K562 (cell line): Measurements from ENCODE around the gene NUCKS1. TPM values are rescaled to one million over a fixed set of nuclear protein-coding genes. Genes with fewer than 3 reads are reported as not detected.

Experiments
- CAMTA2 ChIP-seq: fragments of 250-450 bp; sonication (Bioruptor Pico); conservative IDR thresholded peaks from 2 replicates; pipeline ENCODE4 v1.5.1; 2022
- CBFB ChIP-seq: sonication (generic); formaldehyde crosslinking; IDR thresholded peaks from 2 replicates; pipeline ENCODE4 v1.4.0; 2020; ENCODE audit warnings: mild to moderate bottlenecking, missing genetic modification reagents
- EHMT2 ChIP-seq: fragments of 450-650 bp; IDR thresholded peaks from 2 replicates; pipeline ENCODE4 v1.6.1; 2018; ENCODE audit warnings: antibody characterized with exemption
- EP300 ChIP-seq: IDR thresholded peaks from 2 replicates; pipeline ENCODE4 v1.6.1; 2012; ENCODE audit warnings: low read length, improper control_type of control experiment
- FOXP4 ChIP-seq: sonication (generic); formaldehyde crosslinking; IDR thresholded peaks from 2 replicates; pipeline ENCODE4 v1.8.0; 2022; ENCODE audit warnings: mild to moderate bottlenecking, missing genetic modification reagents, borderline replicate concordance
- GATAD2B ChIP-seq: fragments of 450-650 bp; IDR thresholded peaks from 2 replicates; pipeline ENCODE4 v1.6.1; 2017; ENCODE audit warnings: mild to moderate bottlenecking, borderline replicate concordance
- HNRNPL ChIP-seq: fragments of 200-400 bp; formaldehyde crosslinking; IDR thresholded peaks from 2 replicates; pipeline ENCODE4 v1.6.1; 2017; ENCODE audit warnings: low read depth, mild to moderate bottlenecking, low read length
- HNRNPLL ChIP-seq: fragments of 200-400 bp; formaldehyde crosslinking; IDR thresholded peaks from 2 replicates; pipeline ENCODE4 v1.6.1; 2017; ENCODE audit warnings: low read length, low read depth, mild to moderate bottlenecking; ENCODE audit not compliant: poor library complexity, severe bottlenecking
- KLF13 ChIP-seq: fragments of 450-650 bp; IDR thresholded peaks from 2 replicates; pipeline ENCODE4 v1.6.1; 2016; ENCODE audit warnings: missing genetic modification characterization, low read depth, mild to moderate bottlenecking, missing compliant biosample characterization, moderate library complexity, borderline replicate concordance
- MEIS2 ChIP-seq: fragments of 450-650 bp; IDR thresholded peaks from 2 replicates; pipeline ENCODE4 v1.6.1; 2014; ENCODE audit warnings: mild to moderate bottlenecking; ENCODE audit not compliant: partially characterized antibody
- MIER1 ChIP-seq: fragments of 450-650 bp; IDR thresholded peaks from 2 replicates; pipeline ENCODE4 v1.6.1; 2016; ENCODE audit warnings: antibody characterized with exemption, mild to moderate bottlenecking, low read depth
- NCOA2 ChIP-seq, 2 experiments: fragments of 450-650 bp; IDR thresholded peaks; 2 replicates each; pipeline ENCODE4 v1.6.1; 2018; ENCODE audit warnings: mild to moderate bottlenecking in 2 of 2, moderate library complexity in 1 of 2; ENCODE audit not compliant: partially characterized antibody in 2 of 2
- NFRKB ChIP-seq: fragments of 450-650 bp; IDR thresholded peaks from 2 replicates; pipeline ENCODE4 v1.6.1; 2016; ENCODE audit warnings: low read depth
- PKNOX1 ChIP-seq: fragments of 450-650 bp; IDR thresholded peaks from 2 replicates; pipeline ENCODE4 v1.6.1; 2016
- RFX1 ChIP-seq: fragments of 450-650 bp; IDR thresholded peaks from 2 replicates; pipeline ENCODE4 v1.6.1; 2016; ENCODE audit warnings: mild to moderate bottlenecking, moderate library complexity
- SMAD1 ChIP-seq: fragments of 150-350 bp; IDR thresholded peaks from 2 replicates; pipeline ENCODE4 v1.6.1; 2014; ENCODE audit warnings: low read length, low read depth; ENCODE audit not compliant: partially characterized antibody
- TRIM24 ChIP-seq, 2 experiments: fragments of 450-650 bp; IDR thresholded peaks; 2 replicates each; pipeline ENCODE4 v1.6.1; 2016
- ZNF140 ChIP-seq: fragments of 250-450 bp; sonication (Bioruptor Pico); IDR thresholded peaks from 2 replicates; pipeline ENCODE4 v1.8.0; 2021; ENCODE audit warnings: moderate library complexity, mild to moderate bottlenecking, inconsistent platforms
- ZNF212 ChIP-seq: fragments of 450-650 bp; formaldehyde crosslinking; IDR thresholded peaks from 2 replicates; pipeline ENCODE4 v1.4.0; 2020; ENCODE audit warnings: mild to moderate bottlenecking
- ZNF263 ChIP-seq: sonication (generic); formaldehyde crosslinking; IDR thresholded peaks from 2 replicates; pipeline ENCODE4 v1.8.0; 2022; ENCODE audit warnings: mild to moderate bottlenecking, missing genetic modification reagents, borderline replicate concordance
- ZNF280A ChIP-seq: fragments of 450-650 bp; IDR thresholded peaks from 2 replicates; pipeline ENCODE4 v1.6.1; 2018; ENCODE audit warnings: mild to moderate bottlenecking, low read depth; ENCODE audit not compliant: partially characterized antibody
- ZNF282 ChIP-seq: sonication (generic); formaldehyde crosslinking; IDR thresholded peaks from 2 replicates; pipeline ENCODE4 v1.8.1; 2023; ENCODE audit warnings: missing genetic modification reagents
- ZNF511 ChIP-seq: sonication (generic); formaldehyde crosslinking; IDR thresholded peaks from 2 replicates; pipeline ENCODE4 v1.8.0; 2022; ENCODE audit warnings: mild to moderate bottlenecking, missing genetic modification reagents
- ZNF551 ChIP-seq: fragments of 250-450 bp; sonication (Bioruptor Pico); IDR thresholded peaks from 2 replicates; pipeline ENCODE4 v1.5.0; 2021; ENCODE audit warnings: mild to moderate bottlenecking, moderate library complexity
- polyA plus RNA-seq, 8 experiments: library from polyadenylated mRNA; depleted of rRNA in 4 of 8; stranded (reverse) in 5 of 8; unstranded in 3 of 8; fragments of >200 nt; fragmentation: Nextera tagmentation in 2 of 8; fragmentation: Illumina TruSeq in 1 of 8; extraction: Ambion mirVana in 2 of 8; extraction: Trizol in 1 of 8; gene quantifications; 2 replicates each; pipeline versions ENCODE4 v1.2.1 to v1.2.3, GENCODE V29; 2011 to 2014; ENCODE audit warnings: inconsistent platforms in 1 of 8, missing spikeins in 1 of 8
- total RNA-seq, 7 experiments: library from RNA; depleted of rRNA in 6 of 7; stranded (reverse); fragments of >200 nt in 6 of 7; fragmentation: Illumina TruSeq in 2 of 7; extraction: Trizol in 2 of 7; gene quantifications; 2 replicates each; pipeline versions ENCODE4 v1.2.1 to v1.2.3, GENCODE V29; 2011 to 2021; ENCODE audit warnings: low replicate concordance in 1 of 7

Gene NUCKS1
- total and polyA plus RNA-seq, 9 of the 15 experiments (the other 6 are each of a cell fraction or from before 2014, with no cell fraction given): 66.7 to 244 (median 149) TPM

GRCh38 chr1:205711105-205712048 is 38.6 kb downstream of the NUCKS1 start (continued):
- TF ChIP-seq FOXP4 (CRISPR knock-in tag): 0 out of 2 replicates have a peak, but pooled peaks have one; percentile 41
- no peak for TF ChIP-seq ZNF263
- TF ChIP-seq TRIM24 (IDR thresholded peaks at IDR 0.05): no peak
- TF ChIP-seq ZNF282 (CRISPR knock-in tag): 0 out of 2 replicates have a peak, but pooled peaks have one; percentile 44
- TF ChIP-seq EP300: 0 out of 2 replicates have a peak, but pooled peaks have one; percentile 13
- TF ChIP-seq NCOA2 (IDR thresholded peaks at IDR 0.05; ENCODE audit: partially characterized antibody in 2 of 2): no peak
- TF ChIP-seq HNRNPL: no peak
- no peak for TF ChIP-seq CAMTA2 (CRISPR knock-in tag)
- 0 out of 2 replicates have a peak, but pooled peaks have one; percentile 43 for TF ChIP-seq GATAD2B
- TF ChIP-seq MEIS2: no peak
- TF ChIP-seq ZNF551: 0 out of 2 replicates have a peak, but pooled peaks have one; percentile 0
- no peak for TF ChIP-seq ZNF140 (CRISPR knock-in tag)
- peak; percentile 56; the same call in 1 of the 2 replicates for TF ChIP-seq ZNF212
- TF ChIP-seq ZNF280A: no peak
- no peak for TF ChIP-seq PKNOX1
- TF ChIP-seq RFX1: no peak
- TF ChIP-seq CBFB (CRISPR knock-in tag): no peak
- TF ChIP-seq SMAD1: no peak
- no peak for TF ChIP-seq MIER1
- TF ChIP-seq HNRNPLL: no peak
- TF ChIP-seq KLF13 (tag): no peak
- no peak for TF ChIP-seq EHMT2
- TF ChIP-seq ZNF511: no peak
- TF ChIP-seq NFRKB: no peak
